Stimulated activated CD4-positive, alpha-beta T cell treated with anti-CD3 and anti-CD28 coated beads, Interleukin-15, amount 100 ng/mL, for 48 hours (primary cell): ENCODE measurements around the gene CASKIN1.
"Not testable (repeated sequence)": the region's sequence is repeated elsewhere in the genome, so short reads cannot be mapped to it uniquely, and the experiment has no call there.

Source experiments
- DNase-seq, 2 donors: peaks; one replicate each; pipeline ENCODE4 v3.0.0-alpha.2; 2020; ENCODE audit warnings: low read depth in 2 of 2

The CASKIN1 gene

DNA sequence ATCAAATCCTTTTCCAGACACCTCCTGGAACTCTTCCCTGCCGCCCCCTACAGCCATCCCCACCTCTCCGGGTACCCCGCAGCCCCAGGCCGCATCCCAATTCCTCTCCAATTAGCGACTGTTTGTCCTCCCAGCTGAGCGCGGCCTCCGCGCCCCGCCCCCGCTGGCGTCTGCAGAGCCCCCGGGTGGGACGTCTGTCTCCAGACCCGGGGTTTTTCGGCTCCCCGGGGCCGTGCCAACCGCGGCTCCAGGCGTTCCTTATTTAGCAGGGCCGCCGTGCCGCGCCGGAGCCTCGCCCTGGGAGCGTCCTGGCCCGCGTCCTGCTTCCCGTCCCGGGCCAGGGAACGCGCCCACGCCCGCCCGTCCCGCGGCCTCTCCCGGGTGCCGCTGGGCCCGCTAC lies 61.3 kb downstream of the CASKIN1 start:
- not testable (repeated sequence) for DNase-seq

DNA sequence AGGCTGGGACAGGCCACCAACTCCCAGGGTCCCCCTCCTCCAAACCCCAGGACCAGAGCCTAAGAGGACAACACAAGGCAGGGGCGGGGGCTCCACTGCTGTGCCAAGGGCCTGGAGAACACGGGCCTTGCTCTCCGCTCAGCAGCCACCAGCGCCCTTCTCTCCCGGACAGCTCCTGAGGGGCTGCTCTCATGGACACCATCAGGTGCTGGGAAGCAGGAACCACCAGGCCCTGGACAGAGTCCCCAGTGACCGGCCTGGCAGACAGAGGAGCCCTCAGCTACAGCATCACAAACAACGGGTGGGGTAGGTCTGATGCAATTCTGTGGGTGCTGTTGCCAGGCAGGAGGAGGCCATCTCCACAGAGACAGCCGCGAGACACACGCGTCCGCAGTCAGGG lies 62.6 kb downstream of the CASKIN1 start:
- DNase-seq = not testable (repeated sequence)

DNA sequence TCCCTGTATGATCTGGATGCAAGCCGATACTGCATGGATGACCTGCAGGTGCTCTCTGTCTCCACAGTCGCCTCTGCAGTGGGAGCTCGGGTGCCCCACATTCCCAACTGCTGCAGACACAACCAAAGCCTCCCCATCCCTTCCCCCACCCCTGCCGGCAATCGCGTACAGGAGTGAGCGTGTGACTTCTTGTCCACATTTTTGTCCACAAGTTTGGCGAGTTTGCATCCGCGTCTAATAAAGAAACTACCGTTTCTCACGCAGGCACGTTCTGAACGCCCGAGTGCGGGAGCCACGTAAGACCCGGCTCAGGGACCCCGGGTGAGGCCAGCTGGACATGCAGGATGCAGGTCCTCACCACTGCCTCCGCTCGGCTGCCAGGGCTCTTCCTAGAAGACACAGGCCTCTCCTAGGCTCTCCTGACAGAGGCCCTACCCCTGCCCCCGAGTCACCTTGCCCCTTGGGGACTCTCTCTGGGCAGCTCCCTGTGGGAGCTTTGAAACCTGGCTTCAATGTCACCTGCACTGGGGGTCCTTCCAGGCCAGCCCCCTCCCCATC lies 66.4 kb downstream of the CASKIN1 start:
- DNase-seq = not testable (repeated sequence)

DNA sequence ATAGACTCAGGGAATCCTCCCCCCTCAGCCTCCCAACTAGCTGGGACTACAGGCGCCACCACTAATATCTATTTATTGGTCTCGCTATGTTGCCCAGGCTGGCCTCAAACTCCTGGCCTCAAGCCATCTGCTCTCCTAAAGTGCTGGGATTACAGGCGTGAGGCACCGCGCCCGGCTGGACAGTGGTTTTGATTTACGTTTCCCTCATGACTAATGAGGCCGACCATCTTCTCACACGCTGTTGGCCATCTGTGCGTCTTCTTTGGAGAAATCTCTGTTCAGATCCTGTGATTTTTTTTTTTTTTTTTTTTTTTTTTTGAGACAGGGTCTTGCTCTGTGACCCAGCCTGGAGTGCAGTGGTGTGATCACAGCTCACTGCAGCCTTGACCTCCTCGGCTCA lies 67.2 kb downstream of the CASKIN1 start:
- DNase-seq = not testable (repeated sequence)

DNA sequence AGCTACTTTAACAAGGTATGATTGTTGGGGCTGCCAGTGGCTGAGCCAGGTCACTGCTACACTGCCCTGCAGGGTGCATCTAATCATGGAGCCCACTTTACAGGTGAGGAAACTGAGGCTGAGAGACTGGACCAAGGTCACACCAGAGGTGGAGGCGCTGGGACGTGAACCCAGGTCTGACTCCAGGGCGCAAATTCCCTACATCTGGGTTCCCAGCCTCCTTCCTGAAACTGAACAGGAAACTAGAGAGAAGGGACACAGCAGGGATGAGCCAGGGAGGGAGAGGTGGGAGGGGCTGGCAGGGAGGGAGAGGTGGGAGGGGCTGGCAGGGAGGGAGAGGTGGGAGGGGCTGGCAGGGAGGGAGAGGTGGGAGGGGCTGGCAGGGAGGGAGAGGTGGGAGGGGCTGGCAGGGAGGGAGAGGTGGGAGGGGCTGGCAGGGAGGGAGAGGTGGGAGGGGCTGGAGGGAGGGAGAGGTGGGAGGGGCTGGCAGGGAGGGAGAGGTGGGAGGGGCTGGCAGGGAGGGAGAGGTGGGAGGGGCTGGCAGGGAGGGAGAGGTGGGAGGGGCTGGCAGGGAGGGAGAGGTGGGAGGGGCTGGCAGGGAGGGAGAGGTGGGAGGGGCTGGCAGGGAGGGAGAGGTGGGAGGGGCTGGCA lies 68.7 kb downstream of the CASKIN1 start:
- DNase-seq = not testable (repeated sequence)
